ENCODE results near the gene SSBP3.

- TF ChIP-seq SIN3A (IDR thresholded peaks at IDR 0.05; ENCODE audit: borderline replicate concordance, insufficient read depth, low read length) (no peak), POLR2AphosphoS5 (IDR thresholded peaks at IDR 0.05; ENCODE audit: low read depth, low read length) (no peak), REST (IDR thresholded peaks at IDR 0.05; ENCODE audit: insufficient read depth in 1 of 2, low read depth in 2 of 2, low read length in 2 of 2) (no peak)
Observed at GRCh38 chr1:54354899-54355298, 51.3 kb downstream of the SSBP3 start.

All from PFSK-1 (cell line).